ENCODE data around the gene STX1B.

DNA sequence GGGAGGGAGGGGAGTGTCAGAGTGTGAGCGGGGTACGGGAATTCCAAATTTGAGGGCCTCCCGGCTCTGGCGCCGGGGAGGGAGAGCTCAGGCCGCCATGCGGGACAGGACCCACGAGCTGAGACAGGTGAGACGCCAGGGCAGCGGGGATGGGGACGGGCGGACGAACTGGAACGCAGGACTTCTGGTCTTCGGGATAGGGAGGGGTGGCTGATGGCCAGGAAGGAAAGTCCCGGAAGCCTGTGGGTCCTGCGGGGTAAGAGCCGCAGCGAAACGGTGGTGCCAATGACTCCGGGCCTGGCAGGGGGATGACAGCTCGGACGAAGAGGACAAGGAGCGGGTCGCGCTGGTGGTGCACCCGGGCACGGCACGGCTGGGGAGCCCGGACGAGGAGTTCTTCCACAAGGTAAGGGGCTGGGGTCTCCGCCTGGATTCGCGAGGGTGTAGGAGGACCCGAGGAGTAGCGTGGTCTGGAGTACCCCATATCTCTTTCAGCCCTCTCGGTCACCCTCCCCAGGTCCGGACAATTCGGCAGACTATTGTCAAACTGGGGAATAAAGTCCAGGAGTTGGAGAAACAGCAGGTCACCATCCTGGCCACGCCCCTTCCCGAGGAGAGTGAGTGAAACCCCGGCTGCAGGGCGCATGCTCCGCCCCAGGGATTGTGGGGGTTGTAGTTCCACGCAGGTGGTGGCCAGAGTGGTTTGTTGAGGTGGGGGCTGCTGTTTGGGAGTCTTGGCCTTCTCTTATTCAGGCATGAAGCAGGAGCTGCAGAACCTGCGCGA lies 23.5 kb upstream of the STX1B start:
- TF ChIP-seq, protein P1, sequence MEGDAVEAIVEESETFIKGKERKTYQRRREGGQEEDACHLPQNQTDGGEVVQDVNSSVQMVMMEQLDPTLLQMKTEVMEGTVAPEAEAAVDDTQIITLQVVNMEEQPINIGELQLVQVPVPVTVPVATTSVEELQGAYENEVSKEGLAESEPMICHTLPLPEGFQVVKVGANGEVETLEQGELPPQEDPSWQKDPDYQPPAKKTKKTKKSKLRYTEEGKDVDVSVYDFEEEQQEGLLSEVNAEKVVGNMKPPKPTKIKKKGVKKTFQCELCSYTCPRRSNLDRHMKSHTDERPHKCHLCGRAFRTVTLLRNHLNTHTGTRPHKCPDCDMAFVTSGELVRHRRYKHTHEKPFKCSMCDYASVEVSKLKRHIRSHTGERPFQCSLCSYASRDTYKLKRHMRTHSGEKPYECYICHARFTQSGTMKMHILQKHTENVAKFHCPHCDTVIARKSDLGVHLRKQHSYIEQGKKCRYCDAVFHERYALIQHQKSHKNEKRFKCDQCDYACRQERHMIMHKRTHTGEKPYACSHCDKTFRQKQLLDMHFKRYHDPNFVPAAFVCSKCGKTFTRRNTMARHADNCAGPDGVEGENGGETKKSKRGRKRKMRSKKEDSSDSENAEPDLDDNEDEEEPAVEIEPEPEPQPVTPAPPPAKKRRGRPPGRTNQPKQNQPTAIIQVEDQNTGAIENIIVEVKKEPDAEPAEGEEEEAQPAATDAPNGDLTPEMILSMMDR (conservative IDR thresholded peaks at IDR 0.05; ENCODE audit: low read length): no peak
- TF ChIP-seq EZH2phosphoT487 (IDR thresholded peaks at IDR 0.05; ENCODE audit: borderline replicate concordance, low read depth, low read length): no peak
